ENCODE data around the gene CBFA2T2.
"Not testable (repeated sequence)": the region's sequence is repeated elsewhere in the genome, so short reads cannot be mapped to it uniquely, and the experiment has no call there.

The CBFA2T2 gene

GRCh38 chr20:33444797-33445560 lies 44.9 kb upstream of the CBFA2T2 start:
- H3K4me3 ChIP-seq (ENCODE audit: low read length) = peak overlapping the region; percentile 69
- TF ChIP-seq, protein P1, sequence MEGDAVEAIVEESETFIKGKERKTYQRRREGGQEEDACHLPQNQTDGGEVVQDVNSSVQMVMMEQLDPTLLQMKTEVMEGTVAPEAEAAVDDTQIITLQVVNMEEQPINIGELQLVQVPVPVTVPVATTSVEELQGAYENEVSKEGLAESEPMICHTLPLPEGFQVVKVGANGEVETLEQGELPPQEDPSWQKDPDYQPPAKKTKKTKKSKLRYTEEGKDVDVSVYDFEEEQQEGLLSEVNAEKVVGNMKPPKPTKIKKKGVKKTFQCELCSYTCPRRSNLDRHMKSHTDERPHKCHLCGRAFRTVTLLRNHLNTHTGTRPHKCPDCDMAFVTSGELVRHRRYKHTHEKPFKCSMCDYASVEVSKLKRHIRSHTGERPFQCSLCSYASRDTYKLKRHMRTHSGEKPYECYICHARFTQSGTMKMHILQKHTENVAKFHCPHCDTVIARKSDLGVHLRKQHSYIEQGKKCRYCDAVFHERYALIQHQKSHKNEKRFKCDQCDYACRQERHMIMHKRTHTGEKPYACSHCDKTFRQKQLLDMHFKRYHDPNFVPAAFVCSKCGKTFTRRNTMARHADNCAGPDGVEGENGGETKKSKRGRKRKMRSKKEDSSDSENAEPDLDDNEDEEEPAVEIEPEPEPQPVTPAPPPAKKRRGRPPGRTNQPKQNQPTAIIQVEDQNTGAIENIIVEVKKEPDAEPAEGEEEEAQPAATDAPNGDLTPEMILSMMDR (conservative IDR thresholded peaks at IDR 0.05; ENCODE audit: low read depth, low read length) = peak; percentile 46

DNA sequence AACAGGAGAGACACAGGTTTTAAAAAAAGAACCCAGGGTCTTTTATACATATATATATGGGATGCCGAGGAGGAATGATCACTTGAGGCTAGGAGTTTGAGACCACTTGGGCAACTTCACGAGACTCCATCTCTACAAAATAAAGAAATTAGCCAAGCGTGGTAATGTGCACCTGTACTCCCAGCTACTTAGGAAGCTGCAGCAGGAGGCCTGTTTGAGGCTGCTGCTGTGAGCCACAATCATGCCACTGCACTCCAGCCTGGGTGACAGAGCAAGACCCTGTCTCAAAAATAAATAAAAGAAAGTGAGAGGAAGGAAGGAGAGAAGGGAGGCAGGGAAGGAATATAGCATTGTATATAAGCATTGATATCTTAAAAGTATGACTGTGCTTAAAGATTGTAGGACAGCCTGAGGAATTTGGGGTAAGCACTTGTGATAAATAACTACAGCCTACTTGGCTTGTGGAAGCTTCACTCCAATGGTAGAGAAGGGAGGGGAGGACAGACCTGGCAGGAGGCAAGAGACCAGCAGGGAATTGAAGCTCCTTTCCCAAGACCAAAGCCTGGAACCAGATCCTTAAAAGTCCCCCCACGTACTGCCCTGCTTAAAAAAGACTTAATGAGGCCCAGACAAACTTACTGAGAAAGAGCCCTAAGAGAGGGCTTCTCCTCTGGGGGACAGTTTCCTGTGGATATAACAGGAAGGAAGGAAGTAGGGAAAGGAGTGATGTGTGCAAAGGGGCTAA lies 43.8 kb upstream of the CBFA2T2 start:
- H3K4me3 ChIP-seq (ENCODE audit: low read length) = no peak overlapping the region
- TF ChIP-seq, protein P1 (conservative IDR thresholded peaks at IDR 0.05; ENCODE audit: low read depth, low read length) = no peak
- no peak for DNase-seq (ENCODE audit: low read depth)

More at GRCh38 chr20:33444797-33445560, 44.9 kb upstream of the CBFA2T2 start:
- no peak for DNase-seq (ENCODE audit: low read depth)

DNA sequence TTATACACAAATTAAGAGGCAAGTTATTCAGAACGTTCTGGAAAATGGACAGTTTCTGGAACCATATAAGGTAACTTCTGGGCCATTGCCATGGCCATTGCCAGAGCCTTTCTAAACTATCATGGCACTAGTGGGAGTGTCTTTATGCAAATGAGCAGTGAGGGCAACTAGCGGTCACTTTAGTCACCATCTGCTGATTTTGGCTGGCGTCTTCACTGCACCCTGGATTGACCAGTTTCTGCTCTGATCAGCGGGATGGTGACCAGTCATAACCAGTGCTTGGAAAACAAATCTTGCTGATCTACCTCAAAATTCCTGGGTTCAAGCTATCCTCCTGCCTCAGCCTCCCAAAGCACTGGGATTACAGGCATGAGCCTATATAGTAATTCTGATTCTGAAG lies 39.0 kb upstream of the CBFA2T2 start:
- TF ChIP-seq, protein P1 (conservative IDR thresholded peaks at IDR 0.05; ENCODE audit: low read depth, low read length) = no peak
- H3K4me3 ChIP-seq (ENCODE audit: low read length) = no peak overlapping the region
- no peak for DNase-seq (ENCODE audit: low read depth)

- not testable (repeated sequence) for H3K4me3 ChIP-seq (ENCODE audit: low read length); DNase-seq (ENCODE audit: low read depth)
Measured at GRCh38 chr20:33456916-33457642, 32.8 kb upstream of the CBFA2T2 start.

GRCh38 chr20:33459599-33459998 lies 30.3 kb upstream of the CBFA2T2 start:
- H3K4me3 ChIP-seq (ENCODE audit: low read length) = no peak overlapping the region
- TF ChIP-seq, protein P1 (conservative IDR thresholded peaks at IDR 0.05; ENCODE audit: low read depth, low read length) = no peak

More at GRCh38 chr20:33456916-33457642, 32.8 kb upstream of the CBFA2T2 start:
- TF ChIP-seq, protein P1 (conservative IDR thresholded peaks at IDR 0.05; ENCODE audit: low read depth, low read length) = peak; percentile 98

DNA sequence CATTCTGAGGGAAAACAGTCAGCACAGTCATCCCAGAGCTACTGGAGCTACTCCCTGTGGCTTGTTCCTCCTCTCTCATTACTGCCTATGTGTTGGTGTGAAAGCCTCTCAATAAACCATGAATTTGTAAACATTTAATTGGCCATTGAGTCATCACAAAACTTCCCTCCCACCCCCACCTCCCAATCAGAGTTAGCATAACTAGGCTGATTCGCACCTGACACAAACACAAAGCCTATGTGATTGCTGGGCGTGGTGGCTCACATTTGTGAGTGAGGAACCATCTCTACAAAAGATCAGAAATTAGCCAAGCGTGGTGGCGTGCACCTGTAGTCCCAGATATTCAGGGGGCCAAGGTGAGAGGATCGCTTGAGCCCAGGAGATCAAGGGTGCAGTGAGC lies 29.2 kb upstream of the CBFA2T2 start:
- H3K4me3 ChIP-seq (ENCODE audit: low read length) = no peak overlapping the region
- TF ChIP-seq, protein P1 (conservative IDR thresholded peaks at IDR 0.05; ENCODE audit: low read depth, low read length) = no peak
- DNase-seq (ENCODE audit: low read depth) = no peak

More at GRCh38 chr20:33459599-33459998, 30.3 kb upstream of the CBFA2T2 start:
- no peak for DNase-seq (ENCODE audit: low read depth)

Measured in retinal pigment epithelial cell (primary cell).